Measurements from ENCODE around the gene MAPKAP1.
A peak's percentile ranks its signal among the peaks of the same experiment; 100 is the strongest.
"Not testable (repeated sequence)": the region's sequence is repeated elsewhere in the genome, so short reads cannot be mapped to it uniquely, and the experiment has no call there.

MAPKAP1 gene

GRCh38 chr9:125415583-125416460 lies 291.2 kb downstream of the MAPKAP1 start:
- DNase-seq (ENCODE audit: low read depth in 2 of 2): no peak

DNA sequence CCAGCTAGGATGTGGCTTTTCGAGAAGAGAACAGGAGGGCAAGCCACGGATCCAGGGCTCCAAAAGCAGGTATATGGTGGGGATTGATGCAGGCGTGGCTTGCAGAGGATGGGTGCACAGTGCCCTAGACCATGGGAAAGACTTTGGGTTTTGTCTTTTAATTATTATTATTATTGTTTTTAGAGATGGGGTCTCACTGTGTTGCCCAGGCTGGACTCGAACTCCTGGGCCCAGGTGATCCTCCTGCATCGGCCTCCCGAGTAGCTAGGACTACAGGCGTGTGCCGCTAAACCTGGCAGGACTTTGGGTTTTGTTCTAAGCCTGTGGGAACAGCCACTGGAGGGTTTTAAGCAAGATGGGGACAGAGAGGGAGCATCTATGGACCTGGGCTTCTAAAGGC lies 293.4 kb downstream of the MAPKAP1 start:
- DNase-seq (ENCODE audit: low read depth in 2 of 2): no peak

GRCh38 chr9:125412166-125412565 lies 294.8 kb downstream of the MAPKAP1 start:
- no peak for DNase-seq (ENCODE audit: low read depth in 2 of 2)

DNA sequence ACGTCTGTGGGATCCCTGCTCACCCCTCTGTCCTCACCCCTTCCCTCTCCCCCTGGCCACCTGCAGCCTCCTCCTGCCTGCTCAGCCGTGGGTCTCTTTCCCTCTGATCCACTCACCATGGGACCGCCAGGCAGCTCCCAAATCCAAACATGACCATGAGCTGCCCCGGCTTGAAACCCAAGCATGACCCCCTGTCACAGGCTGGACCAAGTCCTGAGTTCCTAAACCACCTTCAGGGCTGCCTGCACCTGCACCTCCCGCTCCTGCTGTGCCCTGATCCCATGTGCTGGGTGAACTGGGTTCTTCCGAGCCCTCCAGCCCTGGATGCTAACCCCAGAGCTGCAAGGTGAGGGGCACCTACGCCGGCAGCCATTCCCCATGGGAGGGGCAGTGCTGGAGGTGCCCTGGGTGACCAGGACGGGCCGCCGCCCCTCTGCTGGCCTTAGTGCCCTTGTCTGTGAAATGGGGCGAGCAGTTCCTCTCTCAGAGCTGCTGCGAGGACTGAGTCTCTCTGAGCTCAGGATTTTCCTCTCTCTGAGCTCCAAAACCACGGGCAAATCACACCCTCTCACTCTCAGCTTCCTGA lies 295.7 kb downstream of the MAPKAP1 start:
- DNase-seq (ENCODE audit: low read depth in 2 of 2): no peak

GRCh38 chr9:125410522-125410894 lies 296.5 kb downstream of the MAPKAP1 start:
- no peak for DNase-seq (ENCODE audit: low read depth in 2 of 2)

DNA sequence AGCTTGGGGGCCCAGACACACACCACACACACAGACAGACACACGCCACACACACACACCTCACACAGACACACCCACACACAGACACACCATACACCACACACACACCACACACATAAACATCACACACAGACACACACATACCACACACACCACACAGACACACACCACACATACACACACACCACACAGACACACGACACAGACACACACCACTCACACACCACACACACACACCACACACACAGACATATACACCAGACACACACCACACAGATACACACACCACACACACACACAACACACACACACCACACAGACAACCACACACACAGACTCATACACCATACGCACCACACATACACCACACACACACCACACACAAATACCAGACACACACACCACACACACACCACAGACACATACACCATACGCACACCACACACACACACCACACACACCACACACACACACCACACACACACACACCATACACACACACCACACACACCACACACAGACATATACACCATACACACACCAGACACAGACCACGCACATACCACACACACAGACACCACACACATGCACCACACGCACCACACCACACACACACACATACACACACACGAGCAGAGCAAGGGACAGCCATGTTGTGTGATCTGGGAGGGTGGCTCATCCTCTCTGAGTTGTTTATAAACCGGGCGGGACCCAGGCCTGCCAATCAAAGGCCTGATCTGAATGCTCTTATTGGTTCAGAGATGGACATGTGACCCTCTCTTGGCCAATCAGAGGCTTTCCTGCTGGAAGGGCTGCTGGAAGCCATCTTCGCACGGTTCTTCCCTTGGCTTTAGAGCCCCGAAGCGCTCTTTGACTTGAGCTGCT lies 297.1 kb downstream of the MAPKAP1 start:
- peak; percentile 21 to 41 for DNase-seq (ENCODE audit: low read depth in 2 of 2)

GRCh38 chr9:125409217-125409636 lies 297.8 kb downstream of the MAPKAP1 start:
- peak in 1 of 2 donors; percentile 9 for DNase-seq (ENCODE audit: low read depth in 2 of 2)

- peak; percentile 50 to 72 for DNase-seq (ENCODE audit: low read depth in 2 of 2)
These were observed 298.8 kb downstream of the MAPKAP1 start for GRCh38 chr9:125407974-125408900.

- no peak for DNase-seq (ENCODE audit: low read depth in 2 of 2)
These were observed 299.5 kb downstream of the MAPKAP1 start for GRCh38 chr9:125407432-125407973.

DNA sequence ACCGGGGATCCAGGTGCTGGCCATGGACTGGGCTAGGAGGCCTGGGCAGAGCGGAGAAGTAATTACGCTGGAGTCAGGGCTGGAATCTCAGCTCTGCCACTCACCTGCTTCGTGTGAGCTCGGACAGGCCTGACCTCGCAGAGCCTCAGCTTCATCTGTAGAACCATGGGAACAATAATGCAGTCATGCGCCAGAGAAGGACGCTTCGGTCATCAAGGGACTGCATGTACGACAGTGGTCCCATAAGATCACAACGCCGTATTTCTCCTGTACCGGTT lies 300.3 kb downstream of the MAPKAP1 start:
- no peak for DNase-seq (ENCODE audit: low read depth in 2 of 2)

GRCh38 chr9:125405938-125406809 lies 300.8 kb downstream of the MAPKAP1 start:
- DNase-seq (ENCODE audit: low read depth in 2 of 2): no peak

DNA sequence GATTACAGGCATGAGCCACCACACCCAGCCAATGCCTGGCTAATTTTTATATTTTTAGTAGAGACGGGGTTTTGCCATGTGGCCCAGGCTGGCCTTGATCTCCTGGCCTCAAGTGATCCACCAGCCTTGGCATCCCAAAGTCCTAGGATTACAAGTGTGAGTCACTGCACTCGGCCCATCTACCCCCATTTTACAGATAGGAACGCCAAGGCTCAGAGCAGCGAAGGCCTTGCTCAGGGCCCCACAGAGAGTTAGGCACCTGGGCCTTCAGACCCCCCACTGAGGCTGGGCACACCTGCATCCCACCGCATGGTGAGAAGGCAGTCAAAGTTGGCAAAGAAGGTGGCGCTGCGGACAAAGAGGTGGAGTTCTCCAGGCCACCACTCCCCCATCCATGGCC lies 302.3 kb downstream of the MAPKAP1 start:
- DNase-seq (ENCODE audit: low read depth in 2 of 2): no peak

GRCh38 chr9:125400725-125401716 lies 306.0 kb downstream of the MAPKAP1 start:
- DNase-seq (ENCODE audit: low read depth in 2 of 2): no peak

DNA sequence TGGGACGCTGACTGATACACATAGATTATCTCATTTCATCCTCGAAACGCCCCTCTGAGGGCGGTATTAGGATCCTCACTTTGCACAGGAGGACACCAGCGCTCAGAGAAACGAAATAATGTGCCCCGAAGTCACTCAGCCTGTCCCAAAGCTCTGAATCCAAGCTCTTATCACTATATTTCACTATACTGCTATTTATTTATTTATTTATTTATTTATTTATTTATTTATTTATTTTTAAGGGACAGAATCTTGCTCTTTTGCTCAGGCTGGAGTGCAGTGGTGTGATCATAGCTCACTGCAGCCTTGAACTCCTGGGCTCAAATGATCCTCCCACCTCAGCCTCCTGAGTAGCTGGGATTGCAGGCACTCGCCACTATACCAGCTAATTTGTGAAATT lies 306.8 kb downstream of the MAPKAP1 start:
- DNase-seq (ENCODE audit: low read depth in 2 of 2): not testable (repeated sequence)

DNA sequence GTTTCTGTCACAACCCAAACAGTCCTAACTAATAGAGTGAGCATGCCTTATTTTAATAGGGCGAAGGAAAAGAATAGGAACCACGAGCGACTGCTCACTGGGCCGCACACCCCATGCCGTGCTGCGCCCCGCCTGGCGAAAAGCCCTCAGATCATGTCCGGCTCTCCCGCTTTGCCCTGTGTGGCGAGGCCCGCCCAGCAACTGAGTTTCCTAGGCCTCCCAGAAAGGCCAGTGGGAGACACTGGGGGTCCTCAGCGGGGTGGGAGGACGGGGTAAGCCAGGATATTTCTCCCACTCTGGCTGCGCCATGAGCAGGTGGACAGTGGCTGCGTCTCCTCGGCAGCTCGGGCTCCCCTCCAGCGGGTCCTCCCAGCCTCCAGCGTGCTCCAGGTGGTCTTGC lies 307.3 kb downstream of the MAPKAP1 start:
- no peak for DNase-seq (ENCODE audit: low read depth in 2 of 2)

- DNase-seq (ENCODE audit: low read depth in 2 of 2): no peak
These were observed 307.8 kb downstream of the MAPKAP1 start for GRCh38 chr9:125399165-125399564.

DNA sequence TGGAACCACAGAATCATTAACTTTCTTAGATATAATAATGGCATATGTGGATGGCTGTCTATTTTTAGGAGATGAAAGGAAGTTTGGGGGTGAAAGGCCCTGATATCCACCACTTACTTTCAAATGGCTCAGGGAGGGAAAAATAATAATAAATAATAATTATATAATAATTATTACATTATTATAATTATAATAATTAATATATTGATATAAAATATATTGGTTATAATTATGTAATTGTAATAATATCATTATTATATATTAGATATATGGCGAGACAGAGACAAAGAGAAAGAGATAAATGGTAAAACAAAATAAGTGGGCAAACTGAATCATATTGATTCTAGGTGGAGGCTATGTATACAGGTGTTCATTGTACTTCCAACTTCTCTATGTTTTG lies 308.8 kb downstream of the MAPKAP1 start:
- DNase-seq (ENCODE audit: low read depth in 2 of 2): no peak

GRCh38 chr9:125397736-125398135 lies 309.3 kb downstream of the MAPKAP1 start:
- DNase-seq (ENCODE audit: low read depth in 2 of 2): no peak

- no peak for DNase-seq (ENCODE audit: low read depth in 2 of 2)
These were observed 310.2 kb downstream of the MAPKAP1 start for GRCh38 chr9:125396799-125397198.
